Hematopoietic multipotent progenitor cell treated with erythropoietin and hydrocortisone succinate and interleukin-3 and kit ligand, for 4 days (in vitro differentiated cells): ENCODE results near the gene KIF5C.

Experiments
- DNase-seq: peaks from one replicate; pipeline ENCODE4 v3.0.0-alpha.2; 2015

Gene KIF5C

GRCh38 chr2:148926981-148927401 lies 52.0 kb downstream of the KIF5C start:
- DNase-seq, result peak; percentile 73

GRCh38 chr2:148928395-148928794 lies 53.4 kb downstream of the KIF5C start:
- no peak for DNase-seq

- no peak for DNase-seq
Measured at GRCh38 chr2:148930046-148930775, 55.2 kb downstream of the KIF5C start.

DNA sequence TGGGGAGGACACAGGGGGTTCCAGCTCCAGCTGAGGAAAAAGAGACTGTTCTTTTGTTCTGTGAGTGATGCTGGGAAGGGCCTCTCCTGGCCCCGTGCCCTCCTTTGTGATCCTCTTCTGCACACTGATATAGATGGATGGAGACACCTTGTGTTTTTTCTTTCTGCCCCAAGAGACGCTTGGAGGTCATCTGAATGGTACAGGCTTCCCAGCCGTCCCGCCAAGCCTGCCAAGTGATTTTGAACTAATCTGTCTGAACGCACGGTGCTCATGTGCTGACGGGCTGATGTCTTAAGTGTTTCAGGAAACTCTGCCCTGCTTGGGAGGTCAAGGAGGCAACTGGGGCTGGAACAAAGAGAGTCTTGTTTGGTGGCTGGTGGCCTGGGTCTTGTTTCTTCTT lies 57.5 kb downstream of the KIF5C start:
- no peak for DNase-seq

DNA sequence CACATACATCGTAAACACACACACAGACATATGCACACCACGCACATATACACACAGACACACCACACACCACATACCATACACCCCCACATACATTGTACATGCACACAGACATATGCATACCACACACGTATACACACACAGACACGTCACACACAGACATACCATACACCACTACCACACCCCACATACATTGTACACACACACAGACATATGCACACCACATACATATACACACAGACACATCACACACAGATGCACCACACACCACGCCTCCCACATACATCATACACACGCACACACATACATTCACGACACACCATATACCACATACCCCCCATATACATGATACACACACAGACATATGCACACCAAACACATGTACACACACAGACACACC lies 58.4 kb downstream of the KIF5C start:
- DNase-seq, result no peak

GRCh38 chr2:148935791-148936190 lies 60.8 kb downstream of the KIF5C start:
- DNase-seq, result no peak

DNA sequence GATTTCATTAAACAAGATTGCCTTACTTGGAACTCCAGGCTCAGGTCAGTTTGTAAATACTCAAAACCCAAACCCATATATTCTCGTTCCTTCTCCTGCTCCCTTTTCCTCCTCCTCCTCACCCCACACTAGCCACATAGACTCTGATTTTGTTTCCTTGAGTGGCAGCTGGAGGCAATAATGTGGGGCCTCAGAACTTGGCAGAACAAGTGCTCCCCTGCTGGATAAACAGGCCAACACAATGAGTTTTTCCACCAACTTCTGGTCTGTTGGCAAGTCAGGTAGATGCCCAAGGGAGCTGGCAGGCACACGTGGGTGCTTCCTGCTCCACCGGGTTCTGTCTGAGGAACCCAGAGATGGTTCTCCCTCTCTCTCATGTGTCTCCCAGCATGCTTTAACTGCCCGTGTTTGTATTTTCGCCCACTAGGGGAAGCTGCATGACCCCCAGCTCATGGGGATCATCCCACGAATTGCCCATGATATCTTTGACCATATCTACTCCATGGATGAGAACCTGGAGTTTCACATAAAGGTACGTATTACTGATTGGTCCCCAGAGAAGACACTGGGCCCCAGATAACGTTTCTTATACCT lies 61.9 kb downstream of the KIF5C start:
- no peak for DNase-seq

- DNase-seq, result no peak
Measured at GRCh38 chr2:148939271-148939670, 64.2 kb downstream of the KIF5C start.

DNA sequence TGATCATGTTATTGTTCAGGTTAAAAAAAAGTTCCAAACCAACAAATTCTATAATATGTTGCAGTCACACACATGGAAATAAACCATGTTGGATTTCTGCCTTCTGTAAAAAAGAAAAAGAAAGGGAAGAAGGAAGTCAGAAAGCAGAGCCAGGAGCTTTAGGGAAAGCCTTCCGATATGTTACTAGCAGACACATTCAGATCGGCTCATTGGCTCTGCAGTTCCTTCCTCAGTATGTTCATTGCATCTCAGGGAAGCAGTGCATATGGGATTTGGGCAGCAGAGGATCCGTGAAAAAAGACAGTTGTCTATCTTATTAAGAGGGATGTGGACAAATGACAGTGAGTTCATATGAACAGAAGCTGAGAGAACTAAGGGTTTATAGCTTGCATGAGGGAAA lies 68.1 kb downstream of the KIF5C start:
- DNase-seq, result no peak

GRCh38 chr2:148944536-148944935 lies 69.5 kb downstream of the KIF5C start:
- DNase-seq, result no peak

GRCh38 chr2:148947299-148947698 lies 72.3 kb downstream of the KIF5C start:
- no peak for DNase-seq

DNA sequence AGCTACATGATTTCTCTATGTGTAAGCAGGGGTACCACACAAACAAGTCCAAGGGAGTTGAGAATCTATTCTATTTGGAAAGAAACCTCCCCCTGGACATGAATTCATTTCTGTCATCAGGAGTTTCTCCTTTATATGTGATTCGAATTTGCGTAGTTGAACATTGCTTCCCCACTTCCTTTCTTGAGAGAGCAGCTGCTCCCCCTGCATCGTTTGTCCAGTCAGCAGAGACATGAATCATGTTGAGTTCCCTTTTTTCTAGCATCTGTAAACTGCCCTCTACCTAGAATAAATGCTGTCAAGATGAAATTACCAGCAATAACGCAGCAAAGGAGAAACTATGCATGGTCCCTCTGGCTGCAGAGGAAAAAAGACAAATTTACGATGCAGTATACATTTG lies 73.8 kb downstream of the KIF5C start:
- DNase-seq, result peak; percentile 81

- DNase-seq, result no peak
Measured at GRCh38 chr2:148949348-148949747, 74.3 kb downstream of the KIF5C start.

DNA sequence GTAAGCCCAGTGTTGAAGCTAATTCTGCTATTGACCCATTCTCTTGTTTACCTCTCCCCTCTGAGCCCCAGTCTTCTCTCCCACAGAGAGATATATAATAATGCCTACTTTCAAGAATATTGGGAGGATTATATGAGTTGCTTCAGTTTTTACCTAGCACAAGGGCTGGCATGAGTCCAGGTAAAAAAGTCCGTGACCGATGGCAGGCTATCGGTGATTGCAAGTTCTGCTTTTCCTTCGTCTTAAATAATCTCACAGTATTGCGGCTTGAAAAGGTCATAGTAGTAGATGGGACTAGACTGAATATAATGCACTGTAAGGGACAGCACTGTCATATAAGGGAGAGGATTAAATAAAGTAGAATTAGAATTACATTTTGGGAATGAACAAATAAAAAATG lies 77.6 kb downstream of the KIF5C start:
- peak; percentile 71 for DNase-seq

DNA sequence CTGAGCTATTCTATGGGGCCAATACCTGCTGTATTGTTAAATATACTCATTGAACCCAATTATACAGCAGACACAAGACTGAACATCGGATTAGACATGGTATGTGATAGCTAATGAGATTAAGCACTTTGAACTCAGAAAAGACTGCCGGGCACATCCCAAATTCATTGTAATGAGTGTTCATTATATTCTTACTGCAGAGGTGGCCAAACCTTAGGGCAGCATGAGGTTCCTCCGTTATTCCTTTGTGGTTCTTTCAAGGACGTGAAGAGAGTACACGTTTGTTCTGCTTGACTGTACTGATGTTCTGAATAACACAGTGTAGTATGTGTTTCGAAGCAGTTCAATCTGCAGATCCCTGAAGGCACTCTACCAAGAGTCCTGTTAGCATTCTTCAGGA lies 78.4 kb downstream of the KIF5C start:
- DNase-seq, result no peak

DNA sequence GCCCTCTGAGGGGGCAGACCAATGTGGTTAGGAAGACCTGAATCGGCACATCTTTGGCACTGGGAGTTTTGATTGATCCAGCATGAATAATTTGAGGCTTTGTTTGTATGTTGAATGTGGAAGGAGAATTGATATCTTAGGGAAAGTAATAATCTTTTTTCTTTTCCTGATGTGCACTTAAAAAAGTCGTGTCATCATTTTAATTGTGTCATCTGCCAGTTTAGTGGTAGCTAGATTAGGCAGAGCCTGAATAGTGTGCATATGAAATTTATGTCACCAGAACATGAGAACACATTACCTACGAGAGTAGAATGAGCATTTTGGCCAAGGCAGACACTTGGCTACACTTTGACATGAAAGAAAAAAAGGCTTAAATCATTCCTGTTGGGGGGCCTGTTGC lies 79.5 kb downstream of the KIF5C start:
- no peak for DNase-seq

GRCh38 chr2:148955798-148956197 lies 80.8 kb downstream of the KIF5C start:
- DNase-seq, result no peak

GRCh38 chr2:148957023-148957422 lies 82.0 kb downstream of the KIF5C start:
- peak; percentile 30 for DNase-seq

GRCh38 chr2:148959745-148960144 lies 84.7 kb downstream of the KIF5C start:
- DNase-seq, result no peak

- DNase-seq, result no peak
Measured at GRCh38 chr2:148960483-148960882, 85.5 kb downstream of the KIF5C start.

DNA sequence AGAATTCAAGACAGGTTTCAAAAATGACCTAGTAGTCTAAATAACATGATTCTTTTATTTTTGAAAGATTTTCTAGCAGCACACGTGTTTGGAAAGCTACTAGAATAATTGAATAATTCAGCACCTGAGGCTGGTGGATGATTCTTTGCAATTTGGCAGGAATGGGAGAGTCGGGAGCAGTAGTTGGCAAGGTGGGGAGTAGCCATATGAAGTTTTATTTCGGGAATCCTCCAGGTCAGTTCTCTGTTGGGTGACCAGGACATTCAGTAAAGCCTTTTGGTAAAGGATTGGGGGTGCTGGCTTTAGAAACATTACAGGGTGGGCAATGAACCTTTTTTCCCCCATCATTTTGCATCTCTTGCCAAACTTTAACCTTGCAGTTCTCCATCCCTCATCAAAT lies 88.4 kb downstream of the KIF5C start:
- no peak for DNase-seq

DNA sequence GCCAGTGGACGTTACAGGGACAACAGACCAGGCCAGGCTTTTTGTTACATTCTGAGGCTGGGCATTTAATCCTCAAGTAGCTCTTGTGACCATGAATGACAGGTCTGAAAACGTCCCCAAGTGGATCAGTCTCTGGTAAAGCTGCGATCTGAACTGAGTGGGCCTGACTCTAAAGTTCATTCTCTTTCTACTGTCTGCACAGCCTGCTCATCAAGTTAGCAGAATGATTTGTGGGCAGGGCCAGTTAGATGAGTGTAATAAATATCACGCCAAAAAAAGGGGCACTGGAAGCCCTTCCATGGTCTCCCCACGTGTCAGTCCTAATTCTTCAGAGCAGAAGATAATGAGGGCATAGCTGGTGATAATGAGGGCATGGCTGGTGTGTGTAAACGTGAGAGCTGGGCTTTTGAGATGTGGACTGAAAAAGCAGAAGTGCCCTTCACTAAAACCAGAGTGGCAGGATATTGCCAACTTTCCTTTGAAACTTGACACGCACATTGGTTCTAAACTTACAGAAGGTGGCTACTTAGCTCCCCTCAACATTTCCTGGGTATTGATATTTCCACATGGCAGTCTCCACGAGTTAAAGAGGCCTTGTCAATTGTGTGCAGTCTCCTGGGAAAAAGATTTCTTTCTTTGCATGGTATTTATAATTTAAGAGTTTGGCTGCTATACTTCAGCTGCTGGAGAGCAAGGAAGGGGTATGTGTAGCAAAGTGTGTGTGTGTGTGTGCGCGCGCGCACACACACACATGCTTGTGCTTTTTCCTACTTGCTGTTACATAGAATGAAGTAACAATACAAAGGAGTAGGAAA lies 90.8 kb downstream of the KIF5C start:
- peak; percentile 93 for DNase-seq

GRCh38 chr2:148966438-148966758 lies 91.4 kb downstream of the KIF5C start:
- DNase-seq, result no peak

GRCh38 chr2:148967056-148967455 lies 92.0 kb downstream of the KIF5C start:
- DNase-seq, result no peak
